Measurements from ENCODE around the gene COPS3. TPM values are rescaled to one million over a fixed set of nuclear protein-coding genes. Genes with fewer than 3 reads are reported as not detected.

COPS3 gene
- total RNA-seq, 1 donor from 2014 or later, result 85.2 TPM

Other genes starting within 250 kb of the COPS3 start
- gene MPRIP, start 238.8 kb downstream of the COPS3 start, total RNA-seq, result 137 and 150 TPM in 2 replicates
- 8.8 and 9.4 TPM in 2 replicates for gene PLD6, start 74.9 kb downstream of the COPS3 start, total RNA-seq
- gene FLCN, start 44.1 kb downstream of the COPS3 start, total RNA-seq, result 66.4 TPM in 2 replicates
- gene NT5M, start 22.1 kb upstream of the COPS3 start, total RNA-seq, result 12.4 and 19.3 TPM in 2 replicates
- 17.1 and 22.4 TPM in 2 replicates for gene MED9, start 195.8 kb upstream of the COPS3 start, total RNA-seq
- gene RASD1, start 215.1 kb upstream of the COPS3 start, total RNA-seq, result 0.94 and 2.7 TPM in 2 replicates

Data from myocyte (in vitro differentiated cells).